Stimulated activated CD8-positive, alpha-beta memory T cell treated with anti-CD3 and anti-CD28 coated beads, Interleukin-12 subunit alpha, Interleukin-12 subunit beta, amount 100 ng/mL, for 24 hours (primary cell): ENCODE measurements around the gene PNMA6F.

Source experiments
- DNase-seq: peaks from one replicate; pipeline ENCODE4 v3.0.0-alpha.2; 2020; ENCODE audit errors: extremely low read depth

Gene PNMA6F

DNA sequence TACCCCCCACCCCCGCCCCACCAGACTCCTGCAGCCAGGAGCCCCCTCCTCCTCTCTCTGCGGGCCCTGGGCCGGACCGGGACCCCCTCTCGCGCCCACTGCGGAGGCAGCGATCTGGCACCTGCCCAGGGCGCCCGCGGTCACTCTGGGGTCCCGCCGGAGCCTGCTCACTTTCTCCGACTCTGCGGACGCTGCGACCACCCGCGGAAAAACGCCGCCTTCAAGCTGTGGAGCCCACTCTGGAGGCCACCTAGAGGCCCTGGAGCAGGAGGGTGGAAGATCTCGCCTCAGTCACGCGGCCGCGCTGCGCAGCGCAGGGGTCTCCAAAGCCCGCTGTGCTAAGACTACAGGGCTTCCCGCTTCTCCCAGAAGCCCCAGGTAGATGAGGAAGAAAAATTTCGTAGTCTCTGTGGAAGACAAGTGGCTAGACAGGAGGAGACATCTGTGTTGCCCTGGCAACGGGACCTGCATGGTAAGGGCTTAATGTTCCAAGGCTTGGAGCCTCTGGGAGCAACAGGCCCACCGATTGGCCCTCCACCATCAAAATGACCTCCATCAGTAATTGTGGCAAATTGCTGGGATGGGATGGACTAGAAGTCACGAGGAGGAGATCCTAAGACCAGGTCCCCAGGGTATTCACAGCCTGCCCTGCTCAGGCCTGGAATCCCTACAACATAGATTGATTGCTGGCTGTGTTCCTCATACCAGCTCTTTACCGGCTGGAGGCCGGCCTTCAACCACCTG lies at the start of gene PNMA6F:
Gene PNMA6F (minus strand): TSS at position 387 of the 744 bp plus-strand sequence. CDS start 1,093 bp downstream, outside the sequence.
- no peak for DNase-seq

DNA sequence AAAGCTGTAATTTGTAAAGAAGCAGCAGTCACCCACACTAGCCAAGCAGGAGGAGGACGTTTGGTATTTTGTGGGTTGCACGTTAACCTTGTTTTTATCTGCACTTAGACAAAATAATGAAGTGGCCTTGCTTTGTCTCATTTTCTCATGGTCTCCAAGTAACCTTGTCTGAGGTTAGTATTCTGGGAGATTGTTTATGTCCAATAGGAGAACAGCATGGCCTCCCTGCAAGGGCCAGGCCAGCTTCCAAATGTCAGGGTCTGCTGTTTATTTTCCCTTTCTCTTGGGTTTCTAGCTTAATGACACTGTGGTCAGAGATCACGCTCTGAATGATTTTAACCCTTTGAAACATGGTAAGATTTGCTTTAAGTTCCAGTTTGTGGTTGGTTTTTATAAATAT lies 49.7 kb upstream of the PNMA6F start:
- DNase-seq: no peak

- DNase-seq: no peak
These were observed 48.9 kb upstream of the PNMA6F start for GRCh38 chrX:153370293-153371055.

- no peak for DNase-seq
These were observed 45.4 kb upstream of the PNMA6F start for GRCh38 chrX:153366878-153367538.

GRCh38 chrX:153366119-153366518 lies 44.6 kb upstream of the PNMA6F start:
- DNase-seq: no peak

DNA sequence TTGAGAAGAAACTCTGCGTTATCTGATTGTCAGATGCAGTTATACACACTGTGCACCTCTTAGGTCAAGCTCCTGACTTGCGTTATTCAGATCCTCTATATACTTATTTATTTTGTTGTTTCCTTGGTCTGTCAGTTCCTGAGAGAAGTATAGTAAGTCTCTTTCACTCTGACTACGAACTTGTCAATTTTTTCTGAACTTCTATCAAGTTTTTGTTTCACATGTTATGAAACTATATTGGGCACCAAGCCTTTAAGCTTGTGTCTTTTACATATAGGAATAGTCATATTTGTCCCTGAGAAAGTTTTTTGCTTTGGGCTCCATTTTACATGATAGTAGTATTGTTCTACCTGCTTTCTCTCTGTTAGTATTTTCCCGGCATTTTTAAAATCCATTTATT lies 44.1 kb upstream of the PNMA6F start:
- DNase-seq: no peak

DNA sequence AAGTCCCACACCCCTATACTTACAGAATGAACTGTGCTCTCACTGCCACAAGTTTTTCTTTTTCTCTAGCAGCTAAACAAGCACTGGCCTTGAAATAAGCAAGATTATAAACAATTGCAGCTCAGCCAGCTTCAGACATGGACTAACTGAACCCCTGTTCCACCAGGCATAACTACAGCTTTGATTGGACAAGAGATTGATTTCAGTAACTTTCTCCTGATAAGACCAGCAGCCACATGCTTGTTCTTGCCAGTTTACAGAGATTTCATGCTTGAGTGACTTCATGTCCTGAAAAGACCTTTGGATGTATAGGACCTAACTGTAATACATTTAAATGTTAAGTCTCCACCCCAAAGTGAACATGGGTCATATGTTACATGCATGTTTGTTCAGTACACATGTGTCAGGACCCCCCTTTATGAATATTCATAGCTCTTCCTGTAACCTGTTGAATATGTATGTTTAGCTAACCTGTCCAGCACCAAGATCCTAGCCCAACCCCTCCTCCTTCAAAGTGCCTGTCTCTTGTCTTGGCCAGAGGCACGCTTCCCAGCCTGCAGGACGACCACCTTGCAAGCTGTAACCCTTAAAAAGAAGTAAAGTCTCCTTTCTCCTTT lies 40.3 kb upstream of the PNMA6F start:
- DNase-seq: no peak

GRCh38 chrX:153357877-153358276 lies 36.3 kb upstream of the PNMA6F start:
- DNase-seq: no peak

GRCh38 chrX:153353416-153353815 lies 31.8 kb upstream of the PNMA6F start:
- DNase-seq: no peak

- DNase-seq: no peak
These were observed 31.3 kb upstream of the PNMA6F start for GRCh38 chrX:153352858-153353257.

GRCh38 chrX:153351981-153352380 lies 30.4 kb upstream of the PNMA6F start:
- no peak for DNase-seq

DNA sequence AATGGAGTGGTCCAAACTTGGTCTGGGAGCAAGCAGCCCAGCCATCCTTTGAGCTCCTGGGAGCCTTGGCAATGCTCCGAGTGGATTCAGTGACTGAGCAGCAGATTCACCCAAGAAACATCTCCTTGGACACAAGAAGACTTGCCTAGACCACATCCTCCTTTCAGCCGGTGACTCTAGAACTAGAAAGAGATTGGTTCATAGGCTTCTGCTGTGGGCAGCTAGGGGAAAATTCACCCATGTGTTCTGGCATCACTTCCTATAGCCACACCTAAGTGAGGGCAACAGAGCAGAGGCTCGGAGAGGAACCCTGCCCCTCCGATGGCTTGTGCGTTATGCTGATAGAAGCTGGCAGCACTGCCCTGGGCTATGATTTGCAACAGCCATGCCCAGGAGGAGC lies 28.4 kb upstream of the PNMA6F start:
- DNase-seq: no peak

- DNase-seq: no peak
These were observed 26.9 kb upstream of the PNMA6F start for GRCh38 chrX:153348421-153348820.

DNA sequence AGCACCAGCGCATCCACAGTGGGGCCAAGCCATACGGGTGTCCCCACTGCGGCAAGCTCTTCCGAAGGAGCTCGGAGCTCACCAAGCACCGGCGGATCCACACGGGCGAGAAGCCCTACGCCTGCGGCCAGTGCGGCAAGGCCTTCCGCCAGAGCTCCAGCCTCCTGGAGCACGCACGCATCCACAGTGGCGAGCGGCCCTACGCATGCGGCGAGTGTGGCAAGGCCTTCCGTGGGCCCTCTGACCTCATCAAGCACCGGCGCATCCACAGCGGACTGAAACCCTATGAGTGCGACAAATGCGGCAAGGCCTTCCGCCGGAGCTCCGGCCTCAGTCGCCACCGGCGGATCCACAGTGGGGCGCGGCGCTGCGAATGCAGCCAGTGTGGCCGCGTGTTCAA lies 26.0 kb upstream of the PNMA6F start:
- DNase-seq: no peak

GRCh38 chrX:153343674-153344073 lies 22.1 kb upstream of the PNMA6F start:
- DNase-seq: no peak

GRCh38 chrX:153342762-153343558 lies 21.4 kb upstream of the PNMA6F start:
- DNase-seq: no peak

DNA sequence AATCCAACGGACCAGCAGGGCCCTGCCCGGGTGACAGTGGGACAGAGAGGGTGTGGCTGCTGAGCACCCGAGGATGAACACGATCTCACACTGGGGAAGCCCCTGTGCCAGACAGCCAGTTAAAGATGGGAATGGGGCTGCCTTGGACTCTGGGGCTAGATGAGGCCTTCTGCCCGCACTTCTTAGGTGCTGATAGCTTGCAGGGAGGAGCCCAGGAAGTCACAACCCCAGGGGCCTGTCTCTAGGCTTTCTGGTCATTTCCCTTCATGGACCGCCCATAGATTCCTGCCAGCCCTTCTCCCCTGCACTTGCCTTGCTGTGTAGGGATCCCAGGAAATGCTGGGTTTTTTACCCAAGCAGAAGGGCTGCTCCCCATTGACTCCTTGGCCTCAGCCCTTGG lies 18.5 kb upstream of the PNMA6F start:
- DNase-seq: no peak

DNA sequence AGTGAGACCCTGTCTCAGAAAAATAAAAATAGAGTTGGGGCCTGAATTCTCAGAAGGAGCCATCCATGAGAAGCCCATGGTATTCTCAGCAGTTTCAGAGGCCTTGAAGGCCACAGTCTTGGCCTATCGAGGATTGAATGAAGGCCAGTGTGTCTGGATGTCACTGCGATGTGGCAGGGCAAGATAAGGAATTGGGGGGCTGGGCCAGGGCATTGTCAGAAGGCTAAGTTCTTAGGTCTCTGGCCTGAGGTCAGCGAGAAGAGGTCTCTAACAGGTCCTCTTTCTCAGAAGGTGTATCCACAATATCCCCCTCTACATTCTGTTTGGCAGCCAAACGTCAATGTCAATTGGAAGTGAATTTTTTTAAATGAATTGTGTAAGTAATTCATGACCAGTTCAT lies 18.1 kb upstream of the PNMA6F start:
- no peak for DNase-seq

- DNase-seq: no peak
These were observed 17.3 kb upstream of the PNMA6F start for GRCh38 chrX:153338836-153339235.

- DNase-seq: no peak
These were observed 15.4 kb upstream of the PNMA6F start for GRCh38 chrX:153336988-153337387.

DNA sequence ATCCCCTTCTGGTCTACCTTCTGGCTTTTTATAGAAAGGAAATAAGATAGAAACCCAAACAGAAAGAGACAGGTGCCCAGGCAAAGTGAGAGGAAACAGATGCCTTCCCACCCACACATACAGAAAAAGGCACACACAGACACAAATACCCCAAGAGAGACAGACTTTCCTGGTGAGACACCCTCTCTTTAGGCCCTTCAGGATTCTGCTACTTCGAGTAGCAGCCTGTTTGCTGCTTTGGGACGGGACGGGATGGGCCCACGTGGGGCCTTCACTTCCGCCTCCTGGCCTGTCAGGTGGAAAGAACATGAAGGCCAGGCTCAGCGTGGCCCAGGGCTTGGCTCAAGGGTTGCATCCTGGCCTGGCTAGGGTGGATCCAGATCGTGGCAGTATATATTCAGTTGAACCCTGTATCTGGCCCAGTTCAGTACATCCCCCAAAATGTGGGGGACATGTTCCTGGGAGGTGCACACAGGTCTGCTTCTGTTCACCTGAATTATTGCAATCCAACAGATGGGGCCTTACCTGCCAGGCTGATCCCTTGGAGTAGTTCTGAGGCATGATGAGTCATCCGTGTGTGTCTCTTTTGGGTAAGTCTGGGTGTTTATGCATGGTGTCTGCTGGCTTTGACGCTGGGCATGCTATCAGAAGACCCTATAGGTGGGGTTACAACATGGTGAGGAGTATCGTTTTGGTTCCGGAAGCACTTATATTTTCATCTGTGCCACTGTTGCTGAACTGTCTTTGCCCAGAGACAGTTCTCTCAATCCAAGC lies 14.7 kb upstream of the PNMA6F start:
- no peak for DNase-seq
